ENCODE data around the gene MYCL.

The MYCL gene

GRCh38 chr1:39850606-39851216, 51.0 kb downstream of the MYCL start:
- FAIRE-seq, result no peak

DNA sequence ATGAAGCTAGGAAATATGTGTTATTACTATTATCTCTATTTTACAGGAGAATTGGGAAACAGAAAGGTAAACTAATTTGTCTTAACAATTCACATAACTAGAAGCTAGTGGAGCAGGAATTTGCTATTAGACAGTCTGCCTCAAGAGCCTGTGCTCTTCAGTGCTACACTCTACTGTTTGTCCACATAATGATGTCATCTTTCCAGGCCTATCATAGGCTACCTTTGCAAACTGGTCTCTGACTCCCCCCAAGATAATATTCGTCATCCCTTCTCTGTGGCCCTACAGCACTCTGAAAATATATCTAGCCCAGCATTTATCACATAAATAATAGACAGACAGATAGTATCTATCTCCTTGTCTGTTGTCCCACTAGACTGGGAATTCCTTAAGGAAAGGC, 52.5 kb downstream of the MYCL start:
- FAIRE-seq, result no peak

DNA sequence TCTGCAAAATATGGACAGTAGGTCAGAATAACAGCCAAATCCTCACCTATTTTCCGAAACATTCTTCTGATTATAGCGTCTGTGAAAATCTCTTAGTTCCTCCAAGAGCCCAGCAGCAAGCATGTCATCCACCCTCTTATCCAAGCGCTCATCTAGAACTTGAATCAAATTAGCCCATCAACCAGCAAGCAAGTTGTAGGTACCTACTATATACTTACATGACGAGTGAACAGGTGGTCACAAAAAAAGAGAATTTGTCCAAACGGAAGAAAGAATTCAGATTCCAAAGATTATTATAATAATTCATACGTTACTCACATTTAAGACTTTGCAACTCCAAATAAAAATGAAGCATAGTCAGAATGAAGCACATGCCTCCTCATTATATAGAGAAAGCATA, 53.8 kb downstream of the MYCL start:
- no peak for FAIRE-seq

DNA sequence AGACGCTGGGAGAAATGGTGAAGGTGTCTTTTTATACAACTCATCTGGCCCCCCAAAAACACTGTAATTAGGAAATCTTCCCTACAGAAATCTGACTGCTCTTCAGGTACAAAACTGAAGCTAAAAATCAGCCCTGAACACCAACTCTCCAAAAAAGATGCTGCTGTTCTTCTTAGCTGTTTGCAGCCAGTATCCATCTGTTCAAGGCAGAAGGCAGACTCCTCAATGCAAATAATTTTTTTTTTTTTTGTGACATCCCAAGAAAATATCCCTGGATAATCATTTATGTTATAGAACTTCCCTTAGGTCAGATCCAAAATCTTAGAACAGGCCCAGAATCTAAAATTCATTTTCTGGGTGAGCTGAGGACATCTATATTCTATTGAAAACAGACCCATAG, 54.9 kb downstream of the MYCL start:
- FAIRE-seq, result no peak

- FAIRE-seq, result no peak
Observed at GRCh38 chr1:39845569-39846566, 55.8 kb downstream of the MYCL start.

Data from colon (tissue), 2 donors.